MM.1S (cell line): ENCODE results near the gene OR8A1.
"Not testable (repeated sequence)": the region's sequence is repeated elsewhere in the genome, so short reads cannot be mapped to it uniquely, and the experiment has no call there.

Experiments used
- DNase-seq: peaks from one replicate; pipeline ENCODE4 v3.0.0-alpha.2; 2015
- H2AFZ ChIP-seq: fragments of 300-600 bp; sonication (generic); 2 replicates; pipeline ENCODE4 v1.6.0; 2016; ENCODE audit warnings: antibody characterized with exemption, low read length
- H3F3A ChIP-seq: fragments of 300-600 bp; sonication (generic); 2 replicates; pipeline ENCODE4 v1.6.1; 2016; ENCODE audit warnings: mild to moderate bottlenecking, antibody characterized with exemption, low read length, moderate library complexity, mixed read lengths; ENCODE audit not compliant: insufficient read depth
- H3K27ac ChIP-seq: fragments of 300-600 bp; sonication (generic); 2 replicates; pipeline ENCODE4 v1.5.1; 2016; ENCODE audit warnings: mild to moderate bottlenecking, low read length
- H3K27me3 ChIP-seq: fragments of 300-600 bp; sonication (generic); replicated peaks from 2 replicates; pipeline ENCODE4 v1.6.0; 2016; ENCODE audit warnings: low read length; ENCODE audit not compliant: insufficient read depth
- H3K36me3 ChIP-seq: fragments of 300-600 bp; sonication (generic); replicated peaks from 2 replicates; pipeline ENCODE4 v1.6.1; 2016; ENCODE audit warnings: mild to moderate bottlenecking, low read length, mixed read lengths; ENCODE audit not compliant: insufficient read depth
- H3K4me1 ChIP-seq: fragments of 300-600 bp; sonication (generic); 2 replicates; pipeline ENCODE4 v1.6.1; 2016; ENCODE audit warnings: low read length, mixed read lengths
- H3K4me2 ChIP-seq: fragments of 300-600 bp; sonication (generic); 2 replicates; pipeline ENCODE4 v1.6.0; 2016; ENCODE audit warnings: low read depth, low read length
- H3K4me3 ChIP-seq: fragments of 300-600 bp; sonication (generic); 2 replicates; pipeline ENCODE4 v1.5.1; 2016; ENCODE audit warnings: low read length, mixed read lengths
- H3K79me2 ChIP-seq: fragments of 300-600 bp; sonication (generic); 2 replicates; pipeline ENCODE4 v1.6.1; 2016; ENCODE audit warnings: mixed run types, low read length, mixed read lengths
- H3K9ac ChIP-seq: fragments of 300-600 bp; sonication (generic); 2 replicates; pipeline ENCODE4 v1.6.1; 2016; ENCODE audit warnings: low read length, mixed read lengths
- H3K9me2 ChIP-seq: fragments of 300-600 bp; sonication (generic); replicated peaks from 2 replicates; pipeline ENCODE4 v1.6.1; 2016; ENCODE audit warnings: mild to moderate bottlenecking, low read length, mixed read lengths; ENCODE audit not compliant: insufficient read depth
- H3K9me3 ChIP-seq: fragments of 300-600 bp; sonication (generic); replicated peaks from 2 replicates; pipeline ENCODE4 v1.6.1; 2016; ENCODE audit warnings: mild to moderate bottlenecking, low read length, mixed read lengths; ENCODE audit not compliant: insufficient read depth
- H4K20me1 ChIP-seq: fragments of 300-600 bp; sonication (generic); 2 replicates; pipeline ENCODE4 v1.6.1; 2016; ENCODE audit warnings: mild to moderate bottlenecking, low read length, moderate library complexity, mixed read lengths; ENCODE audit not compliant: insufficient read depth
- CTCF ChIP-seq: fragments of 300-600 bp; sonication (generic); IDR thresholded peaks from 2 replicates; pipeline ENCODE4 v1.5.1; 2016; ENCODE audit warnings: antibody characterized with exemption, low read length, mixed read lengths
- EZH2 ChIP-seq: fragments of 300-600 bp; sonication (generic); optimal IDR thresholded peaks from 2 replicates; pipeline ENCODE3; 2017; ENCODE audit warnings: low read depth, mild to moderate bottlenecking, antibody characterized with exemption, low read length, mixed read lengths
- EZH2phosphoT487 ChIP-seq: fragments of 300-600 bp; sonication (generic); IDR thresholded peaks from 2 replicates; pipeline ENCODE4 v1.6.1; 2018; ENCODE audit warnings: antibody characterized with exemption, low read length

The OR8A1 gene

GRCh38 chr11:124602193-124602592 is 32.4 kb downstream of the OR8A1 start:
- DNase-seq: no peak
- no peak overlapping the region for H2AFZ ChIP-seq

GRCh38 chr11:124602723-124603122 is 32.9 kb downstream of the OR8A1 start:
- H3F3A ChIP-seq, H3K4me1 ChIP-seq, H3K27ac ChIP-seq, H3K4me3 ChIP-seq, H3K9me3 ChIP-seq, H3K27me3 ChIP-seq, H3K9ac ChIP-seq, H2AFZ ChIP-seq, DNase-seq, H3K4me2 ChIP-seq, H3K36me3 ChIP-seq, H3K9me2 ChIP-seq, H4K20me1 ChIP-seq, H3K79me2 ChIP-seq: not testable (repeated sequence)

More at GRCh38 chr11:124602193-124602592, 32.4 kb downstream of the OR8A1 start:
- Histone ChIP-seq H3K4me2 (no peak overlapping the region), H3K36me3 (no peaks in the 10 kb centered on the region), H4K20me1 (no peaks in the 10 kb centered on the region), H3K79me2 (no peaks in the 10 kb centered on the region), H3K27ac (no peak overlapping the region), H3F3A (no peaks in the 10 kb centered on the region), H3K27me3 (no peaks in the 10 kb centered on the region), H3K9ac (no peak overlapping the region), H3K9me2 (no peaks in the 10 kb centered on the region), H3K4me1 (no peaks in the 10 kb centered on the region), H3K9me3 (no peaks in the 10 kb centered on the region), H3K4me3 (no peak overlapping the region)
- no peak for TF ChIP-seq CTCF
- no peak for TF ChIP-seq EZH2phosphoT487
- TF ChIP-seq EZH2: no peak

- H3K9me3 ChIP-seq: no peaks in the 10 kb centered on the region
- H3K4me2 ChIP-seq: no peak overlapping the region
- no peak overlapping the region for H3K4me3 ChIP-seq
- H3K27me3 ChIP-seq: no peaks in the 10 kb centered on the region
- no peak overlapping the region for H3K27ac ChIP-seq
- H3F3A ChIP-seq: no peaks in the 10 kb centered on the region
- H3K79me2 ChIP-seq: no peaks in the 10 kb centered on the region
- DNase-seq: no peak
- no peak overlapping the region for H2AFZ ChIP-seq
- H3K36me3 ChIP-seq: no peaks in the 10 kb centered on the region
- no peaks in the 10 kb centered on the region for H3K4me1 ChIP-seq
- no peaks in the 10 kb centered on the region for H3K9me2 ChIP-seq
- no peak overlapping the region for H3K9ac ChIP-seq
- TF ChIP-seq EZH2phosphoT487: no peak
- TF ChIP-seq EZH2: no peak
- no peak for TF ChIP-seq CTCF
- no peaks in the 10 kb centered on the region for H4K20me1 ChIP-seq
Measured at GRCh38 chr11:124605719-124606118, 35.9 kb downstream of the OR8A1 start.

GRCh38 chr11:124608147-124608546 is 38.4 kb downstream of the OR8A1 start:
- H3K27me3 ChIP-seq: no peaks in the 10 kb centered on the region
- no peak overlapping the region for H3K27ac ChIP-seq
- H3K36me3 ChIP-seq: no peaks in the 10 kb centered on the region
- no peak overlapping the region for H2AFZ ChIP-seq
- no peak overlapping the region for H3K9ac ChIP-seq
- H3K4me3 ChIP-seq: no peak overlapping the region
- TF ChIP-seq EZH2 (no peak), EZH2phosphoT487 (no peak), CTCF (no peak)
- H3K4me1 ChIP-seq: no peaks in the 10 kb centered on the region
- no peaks in the 10 kb centered on the region for H3K9me3 ChIP-seq
- DNase-seq: no peak
- no peaks in the 10 kb centered on the region for H3K79me2 ChIP-seq
- no peaks in the 10 kb centered on the region for H4K20me1 ChIP-seq
- no peaks in the 10 kb centered on the region for H3F3A ChIP-seq
- H3K4me2 ChIP-seq: no peak overlapping the region
- no peaks in the 10 kb centered on the region for H3K9me2 ChIP-seq
